Measurements from ENCODE around the gene TPRN.
"Not testable (repeated sequence)": the region's sequence is repeated elsewhere in the genome, so short reads cannot be mapped to it uniquely, and the experiment has no call there.

TPRN gene

DNA sequence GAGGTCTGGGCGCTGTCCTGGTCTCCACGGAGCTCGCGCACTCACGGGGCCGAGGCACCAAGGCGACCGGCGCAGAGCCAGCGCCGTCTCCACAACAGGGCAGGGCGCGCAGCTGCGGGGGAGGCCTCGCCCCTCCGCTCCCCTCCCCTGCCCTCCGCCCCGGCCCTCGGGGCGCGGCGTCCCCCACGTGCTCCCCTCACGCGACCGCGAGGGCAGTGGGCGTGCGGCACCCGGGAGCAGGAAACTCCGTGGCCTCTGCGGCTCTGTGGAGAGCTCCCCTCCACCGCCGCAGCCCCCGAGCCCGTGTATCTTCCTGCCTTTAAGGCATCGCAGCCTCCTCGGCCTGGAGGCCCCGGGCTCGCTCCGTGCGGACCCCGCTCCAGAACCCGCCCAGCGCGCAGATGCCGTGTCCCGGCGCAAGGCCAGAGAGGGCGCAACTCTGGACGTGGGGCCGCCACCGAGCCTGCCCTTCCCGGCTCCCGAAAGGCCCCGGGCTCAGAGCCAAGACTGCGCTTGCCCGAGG is 39.8 kb upstream of the TPRN start:
- TF ChIP-seq, protein P1, sequence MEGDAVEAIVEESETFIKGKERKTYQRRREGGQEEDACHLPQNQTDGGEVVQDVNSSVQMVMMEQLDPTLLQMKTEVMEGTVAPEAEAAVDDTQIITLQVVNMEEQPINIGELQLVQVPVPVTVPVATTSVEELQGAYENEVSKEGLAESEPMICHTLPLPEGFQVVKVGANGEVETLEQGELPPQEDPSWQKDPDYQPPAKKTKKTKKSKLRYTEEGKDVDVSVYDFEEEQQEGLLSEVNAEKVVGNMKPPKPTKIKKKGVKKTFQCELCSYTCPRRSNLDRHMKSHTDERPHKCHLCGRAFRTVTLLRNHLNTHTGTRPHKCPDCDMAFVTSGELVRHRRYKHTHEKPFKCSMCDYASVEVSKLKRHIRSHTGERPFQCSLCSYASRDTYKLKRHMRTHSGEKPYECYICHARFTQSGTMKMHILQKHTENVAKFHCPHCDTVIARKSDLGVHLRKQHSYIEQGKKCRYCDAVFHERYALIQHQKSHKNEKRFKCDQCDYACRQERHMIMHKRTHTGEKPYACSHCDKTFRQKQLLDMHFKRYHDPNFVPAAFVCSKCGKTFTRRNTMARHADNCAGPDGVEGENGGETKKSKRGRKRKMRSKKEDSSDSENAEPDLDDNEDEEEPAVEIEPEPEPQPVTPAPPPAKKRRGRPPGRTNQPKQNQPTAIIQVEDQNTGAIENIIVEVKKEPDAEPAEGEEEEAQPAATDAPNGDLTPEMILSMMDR (conservative IDR thresholded peaks at IDR 0.05; ENCODE audit: low read depth): peak; percentile 12; the same call in 1 of the 2 replicates
- POLR2A ChIA-PET (ENCODE audit: low non-redundant PET): interaction anchor here (0.5 to 2.0 kb wide), 14 partner anchors 14 to 351 kb away, joined by 3 to 9 read pairs (median 4); partner anchors contain the start of genes ANAPC2, MAN1B1, NELFB and SSNA1
- H3K27ac ChIP-seq: peak overlapping the region; percentile 100
- CTCF ChIA-PET: interaction anchor here (0.6 to 2.0 kb wide), 7 partner anchors 9 to 554 kb away, joined by 3 to 8 read pairs (median 4); partner anchors contain the start of genes ENTPD2 and NRARP
- peak; percentile 64 for DNase-seq (ENCODE audit: low spot score)

DNA sequence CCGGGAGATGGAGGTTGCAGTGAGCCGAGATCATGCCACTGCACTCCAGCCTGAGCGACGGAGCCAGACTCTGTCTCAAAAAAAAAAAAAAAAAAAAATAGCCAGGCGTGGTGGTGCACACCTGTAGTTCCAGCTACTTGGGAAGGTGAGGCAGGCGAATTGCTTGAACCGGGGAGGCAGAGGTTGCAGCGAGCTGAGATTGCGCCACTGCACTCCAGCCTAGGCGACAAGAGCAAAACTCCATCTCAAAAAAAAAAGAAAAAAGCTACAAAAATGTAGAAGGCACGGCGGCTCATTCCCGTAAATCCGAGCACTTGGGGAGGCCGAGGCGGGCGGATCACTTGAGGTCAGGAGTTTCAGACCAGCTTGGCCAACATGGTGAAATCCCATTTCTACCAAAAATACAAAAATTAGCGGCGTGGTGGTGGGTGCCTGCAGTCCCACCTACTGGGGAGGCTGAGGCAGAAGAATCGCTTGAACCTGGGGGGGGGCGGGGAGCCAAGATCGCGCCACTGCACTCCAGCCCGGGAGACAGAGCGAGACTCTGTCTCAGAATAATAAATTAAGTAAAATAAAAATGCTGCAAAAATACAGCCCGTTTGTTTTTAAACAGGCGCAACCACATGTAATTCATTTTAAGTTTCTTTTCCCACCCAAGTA is 39.1 kb upstream of the TPRN start:
- H3K27ac ChIP-seq: peak overlapping the region; percentile 100
- not testable (repeated sequence) for DNase-seq (ENCODE audit: low spot score)
- CTCF ChIA-PET: interaction anchor here (0.6 to 2.0 kb wide), 10 partner anchors 8 to 553 kb away, joined by 3 to 8 read pairs (median 4); partner anchors contain the start of genes ENTPD2, NRARP and RNF224
- POLR2A ChIA-PET (ENCODE audit: low non-redundant PET): interaction anchor here (0.6 to 2.0 kb wide), 8 partner anchors 13 to 126 kb away, joined by 3 to 9 read pairs (median 4); partner anchors contain the start of genes ANAPC2, CYSRT1, NELFB and SSNA1

DNA sequence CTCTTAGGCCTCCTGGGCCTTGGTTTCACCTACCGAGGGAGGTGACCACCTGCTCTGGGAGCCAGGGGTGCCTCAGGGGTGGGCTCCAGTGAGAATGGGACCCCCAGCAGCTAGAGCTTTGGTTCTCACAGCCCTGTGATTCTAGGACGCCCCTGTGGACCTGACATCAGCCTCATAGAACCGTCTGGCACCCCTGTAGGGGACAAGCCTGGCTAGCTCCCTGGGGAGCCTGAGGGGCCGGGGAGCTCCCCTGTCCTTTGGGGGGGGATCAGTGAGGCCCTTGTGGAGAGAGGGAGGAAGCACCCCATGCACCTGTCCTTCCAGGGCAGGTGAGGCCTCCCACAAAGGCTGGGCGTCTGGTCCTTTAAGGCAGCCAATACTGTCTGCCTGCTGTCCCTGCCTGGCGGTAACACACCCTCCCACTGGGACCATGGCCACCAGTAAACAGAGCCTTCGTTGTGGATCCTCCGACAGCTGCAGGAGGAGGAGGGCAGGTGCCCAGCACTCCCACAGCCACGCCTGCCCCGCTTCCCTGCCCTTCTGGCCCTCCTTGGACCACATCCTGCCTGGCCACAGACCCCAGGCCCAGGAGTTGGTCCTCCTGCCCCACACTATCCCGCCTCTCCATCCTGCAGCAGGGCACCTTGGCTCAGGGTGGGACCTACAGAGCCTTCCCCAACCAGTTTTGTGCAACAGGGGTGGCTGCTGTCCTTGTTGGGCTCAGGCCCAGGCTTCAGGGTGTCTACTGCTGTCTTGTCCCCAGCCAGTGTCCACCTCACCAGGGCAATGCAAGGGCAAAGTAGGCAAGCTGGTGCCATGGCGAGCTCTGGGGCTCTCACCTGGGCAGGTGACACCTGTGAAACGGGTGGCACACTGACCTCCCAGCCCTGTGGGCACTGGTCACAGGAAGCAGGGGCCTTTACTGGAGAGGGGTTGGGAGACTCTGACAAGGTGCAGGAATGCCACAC is 37.5 kb upstream of the TPRN start:
- DNase-seq (ENCODE audit: low spot score): no peak
- TF ChIP-seq, protein P1 (conservative IDR thresholded peaks at IDR 0.05; ENCODE audit: low read depth): no peak
- CTCF ChIA-PET: interaction anchor here (0.6 to 3.3 kb wide), 15 partner anchors 11 to 1236 kb away, joined by 3 to 24 read pairs (median 4); partner anchors contain the start of genes LRRC26, RNF224 and SSNA1
- POLR2A ChIA-PET (ENCODE audit: low non-redundant PET): interaction anchor here (0.6 to 1.8 kb wide), 4 partner anchors 13 to 37 kb away, joined by 3 to 7 read pairs (median 4); partner anchors contain the start of gene CYSRT1
- peak overlapping the region; percentile 100 for H3K27ac ChIP-seq

DNA sequence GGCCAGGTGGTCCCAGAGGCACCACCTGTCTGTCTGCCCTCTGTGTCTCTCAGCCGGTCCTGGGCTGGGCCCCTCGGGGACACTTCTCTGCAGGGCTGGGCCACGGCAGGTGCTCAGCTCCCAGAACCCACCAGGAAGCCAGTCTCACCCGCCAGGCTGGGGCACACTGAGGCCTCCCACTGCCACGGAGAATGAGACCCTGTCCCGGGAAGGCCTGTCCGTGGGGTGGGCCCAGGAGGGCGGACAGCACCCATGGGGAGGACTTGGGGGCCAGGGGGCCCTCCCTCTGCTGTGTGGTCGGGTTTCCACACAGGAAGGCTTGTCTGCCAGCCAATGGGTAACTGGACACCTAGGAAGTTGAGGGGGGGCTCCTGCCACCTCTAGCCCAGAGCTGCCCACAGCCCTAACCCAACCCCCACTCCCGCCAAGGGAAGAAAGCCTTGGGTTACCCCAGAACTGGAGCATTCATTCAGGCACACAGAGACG is 36.4 kb upstream of the TPRN start:
- ChIA-PET CTCF (interaction anchor here (0.6 to 3.3 kb wide), 47 partner anchors 8 to 265 kb away, joined by 3 to 24 read pairs (median 4); partner anchors contain the start of genes CYSRT1, DPP7, GRIN1 and LRRC26), POLR2A (ENCODE audit: low non-redundant PET) (interaction anchor here (1.2 to 1.8 kb wide), 4 partner anchors 14 to 42 kb away, joined by 3 to 7 read pairs (median 4); no protein-coding TSS in a partner anchor)
- TF ChIP-seq, protein P1 (conservative IDR thresholded peaks at IDR 0.05; ENCODE audit: low read depth): no peak
- peak overlapping the region; percentile 100 for H3K27ac ChIP-seq
- no peak for DNase-seq (ENCODE audit: low spot score)

DNA sequence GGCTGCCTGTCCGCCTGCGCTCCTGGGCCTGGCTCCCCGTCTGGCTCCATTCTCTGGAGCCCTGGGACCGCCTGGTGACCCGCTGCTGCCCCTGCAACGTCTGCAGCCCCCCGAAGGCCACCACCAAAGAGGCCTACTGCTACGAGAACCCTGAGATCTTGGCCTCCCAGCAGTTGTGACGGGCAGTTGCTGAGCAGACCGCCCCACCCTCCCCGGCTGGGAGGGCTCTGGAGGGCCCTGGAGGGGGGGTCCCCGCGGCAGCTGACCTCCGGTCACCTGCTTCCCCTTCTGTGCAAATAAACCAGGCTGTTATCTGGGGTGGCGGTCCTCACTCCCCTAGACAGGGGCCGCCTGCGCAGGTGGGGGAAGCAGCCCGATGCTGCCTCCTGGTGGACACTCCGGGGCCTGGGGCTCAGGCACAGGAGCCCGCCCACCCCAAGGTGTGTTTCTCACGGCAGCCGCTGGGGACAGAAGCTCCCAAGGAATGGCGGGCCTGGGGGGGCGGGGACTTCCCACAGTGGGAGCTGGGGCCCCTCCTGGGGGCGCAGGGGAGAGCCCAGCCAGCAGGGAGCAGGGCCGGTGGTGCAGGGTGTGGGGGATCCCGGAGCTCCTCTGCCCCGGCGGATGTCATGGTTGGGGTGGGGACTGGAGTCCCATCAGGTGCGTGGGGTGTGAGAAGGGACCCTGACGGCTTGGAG is 35.8 kb upstream of the TPRN start:
- TF ChIP-seq, protein P1 (conservative IDR thresholded peaks at IDR 0.05; ENCODE audit: low read depth): peak; percentile 100
- POLR2A ChIA-PET (ENCODE audit: low non-redundant PET): interaction anchor here (0.6 to 1.8 kb wide), 5 partner anchors 13 to 150 kb away, joined by 3 to 7 read pairs (median 4); no protein-coding TSS in a partner anchor
- H3K27ac ChIP-seq: peak overlapping the region; percentile 100
- CTCF ChIA-PET: interaction anchor here (0.6 to 3.3 kb wide), 46 partner anchors 9 to 259 kb away, joined by 3 to 24 read pairs (median 4); partner anchors contain the start of genes CYSRT1, DPP7, GRIN1 and LRRC26
- peak; percentile 95 for DNase-seq (ENCODE audit: low spot score)
